ENCODE results near the gene PRR13. TPM values are rescaled to one million over a fixed set of nuclear protein-coding genes. Genes with fewer than 3 reads are reported as not detected.

The PRR13 gene
- total RNA-seq, 1 donor from 2014 or later: 190 TPM

DNA sequence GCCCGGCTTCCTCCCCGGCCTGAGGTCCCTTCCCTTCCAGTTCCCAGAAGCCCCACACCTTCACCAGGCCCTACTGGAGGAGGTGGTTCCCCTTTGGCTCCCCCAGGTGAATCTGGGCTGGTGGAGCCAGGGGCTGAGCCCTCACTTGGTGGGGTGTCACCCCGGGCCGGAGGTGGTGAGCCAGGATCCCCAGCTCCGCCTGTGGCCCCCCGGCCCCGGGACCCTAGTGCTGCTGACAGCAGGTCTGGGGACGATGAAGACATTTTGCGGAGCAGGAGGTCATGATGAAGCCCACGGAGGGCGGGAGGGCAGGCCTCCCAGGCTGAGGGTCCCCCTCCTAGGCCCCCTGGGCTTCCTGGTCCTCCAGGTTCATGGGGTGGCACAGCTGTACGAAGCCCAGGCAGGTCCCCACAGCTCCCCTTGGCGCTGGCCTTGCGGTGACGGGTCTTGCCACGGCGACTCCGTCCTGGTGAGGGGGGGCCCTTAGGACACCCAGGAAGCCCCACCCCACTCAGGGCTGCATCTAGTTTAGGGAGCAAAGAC is 41.2 kb downstream of the PRR13 start:
- FAIRE-seq (no peak), DNase-seq (ENCODE audit: low read depth) (no peak)
- Mint-ChIP-seq H3K27me3 (ENCODE audit: low read depth, unreplicated experiment) (no peaks in the 10 kb centered on the region), H3K36me3 (ENCODE audit: low read depth, unreplicated experiment) (peaks cover 22% of the 10 kb centered on the region), H3K9me3 (ENCODE audit: unreplicated experiment) (no peaks in the 10 kb centered on the region), H3K4me3 (ENCODE audit: unreplicated experiment) (no peak overlapping the region), H3K4me1 (ENCODE audit: low read depth, unreplicated experiment) (peaks cover 29% of the 10 kb centered on the region), H3K27ac (ENCODE audit: unreplicated experiment) (no peak overlapping the region)
- Histone ChIP-seq H3K4me3 (ENCODE audit: insufficient read depth, low read depth, low read length) (no peak overlapping the region), H4K20me1 (ENCODE audit: insufficient read depth, low read length) (peaks cover 87% of the 10 kb centered on the region), H2AFZ (ENCODE audit: low read depth, low read length) (no peak overlapping the region), H3K9ac (ENCODE audit: low read length) (no peak overlapping the region), H3K27me3 (ENCODE audit: insufficient read depth, low read length) (no peaks in the 10 kb centered on the region), H3K79me2 (ENCODE audit: insufficient read depth, low read length) (peaks cover 22% of the 10 kb centered on the region), H3K4me2 (ENCODE audit: low read length) (no peak overlapping the region), H3K9me3 (ENCODE audit: insufficient read depth, low read depth, low read length) (no peaks in the 10 kb centered on the region), H3K4me1 (ENCODE audit: insufficient read depth, low read length) (peaks cover 20% of the 10 kb centered on the region), H3K27ac (ENCODE audit: low read depth, low read length) (no peak overlapping the region), H3K36me3 (ENCODE audit: insufficient read depth, low read length) (peaks cover 46% of the 10 kb centered on the region)
- TF ChIP-seq EZH2 (IDR thresholded peaks at IDR 0.05; ENCODE audit: insufficient read depth, low read length): no peak
- TF ChIP-seq, protein P1, sequence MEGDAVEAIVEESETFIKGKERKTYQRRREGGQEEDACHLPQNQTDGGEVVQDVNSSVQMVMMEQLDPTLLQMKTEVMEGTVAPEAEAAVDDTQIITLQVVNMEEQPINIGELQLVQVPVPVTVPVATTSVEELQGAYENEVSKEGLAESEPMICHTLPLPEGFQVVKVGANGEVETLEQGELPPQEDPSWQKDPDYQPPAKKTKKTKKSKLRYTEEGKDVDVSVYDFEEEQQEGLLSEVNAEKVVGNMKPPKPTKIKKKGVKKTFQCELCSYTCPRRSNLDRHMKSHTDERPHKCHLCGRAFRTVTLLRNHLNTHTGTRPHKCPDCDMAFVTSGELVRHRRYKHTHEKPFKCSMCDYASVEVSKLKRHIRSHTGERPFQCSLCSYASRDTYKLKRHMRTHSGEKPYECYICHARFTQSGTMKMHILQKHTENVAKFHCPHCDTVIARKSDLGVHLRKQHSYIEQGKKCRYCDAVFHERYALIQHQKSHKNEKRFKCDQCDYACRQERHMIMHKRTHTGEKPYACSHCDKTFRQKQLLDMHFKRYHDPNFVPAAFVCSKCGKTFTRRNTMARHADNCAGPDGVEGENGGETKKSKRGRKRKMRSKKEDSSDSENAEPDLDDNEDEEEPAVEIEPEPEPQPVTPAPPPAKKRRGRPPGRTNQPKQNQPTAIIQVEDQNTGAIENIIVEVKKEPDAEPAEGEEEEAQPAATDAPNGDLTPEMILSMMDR (IDR thresholded peaks at IDR 0.05; ENCODE audit: insufficient read depth, low read depth, low read length): no peak

- Histone ChIP-seq H3K4me1 (ENCODE audit: insufficient read depth, low read length) (peaks cover 20% of the 10 kb centered on the region), H3K9me3 (ENCODE audit: insufficient read depth, low read depth, low read length) (no peaks in the 10 kb centered on the region), H3K27ac (ENCODE audit: low read depth, low read length) (no peak overlapping the region), H2AFZ (ENCODE audit: low read depth, low read length) (no peak overlapping the region), H4K20me1 (ENCODE audit: insufficient read depth, low read length) (peaks cover 84% of the 10 kb centered on the region), H3K4me2 (ENCODE audit: low read length) (no peak overlapping the region), H3K36me3 (ENCODE audit: insufficient read depth, low read length) (peaks cover 42% of the 10 kb centered on the region), H3K4me3 (ENCODE audit: insufficient read depth, low read depth, low read length) (no peak overlapping the region), H3K27me3 (ENCODE audit: insufficient read depth, low read length) (no peaks in the 10 kb centered on the region), H3K9ac (ENCODE audit: low read length) (no peak overlapping the region), H3K79me2 (ENCODE audit: insufficient read depth, low read length) (peaks cover 20% of the 10 kb centered on the region)
- no peak for DNase-seq (ENCODE audit: low read depth)
- TF ChIP-seq, protein P1 (IDR thresholded peaks at IDR 0.05; ENCODE audit: insufficient read depth, low read depth, low read length): no peak
- H3K36me3 Mint-ChIP-seq (ENCODE audit: low read depth, unreplicated experiment): peaks cover 24% of the 10 kb centered on the region
- peak overlapping the region; percentile 58 for H3K27ac Mint-ChIP-seq (ENCODE audit: unreplicated experiment)
- no peak overlapping the region for H3K4me3 Mint-ChIP-seq (ENCODE audit: unreplicated experiment)
- H3K9me3 Mint-ChIP-seq (ENCODE audit: unreplicated experiment): no peaks in the 10 kb centered on the region
- H3K4me1 Mint-ChIP-seq (ENCODE audit: low read depth, unreplicated experiment): peaks cover 28% of the 10 kb centered on the region
- no peaks in the 10 kb centered on the region for H3K27me3 Mint-ChIP-seq (ENCODE audit: low read depth, unreplicated experiment)
- no peak for FAIRE-seq
Observed at GRCh38 chr12:53483225-53483978, 41.9 kb downstream of the PRR13 start.

- no peak overlapping the region for H3K4me3 Mint-ChIP-seq (ENCODE audit: unreplicated experiment)
- peaks cover 25% of the 10 kb centered on the region for H3K4me1 Mint-ChIP-seq (ENCODE audit: low read depth, unreplicated experiment)
- no peak for TF ChIP-seq EZH2 (IDR thresholded peaks at IDR 0.05; ENCODE audit: insufficient read depth, low read length)
- H3K27ac Mint-ChIP-seq (ENCODE audit: unreplicated experiment): peak overlapping the region; percentile 58
- DNase-seq (ENCODE audit: low read depth) (no peak), FAIRE-seq (no peak)
- H3K36me3 Mint-ChIP-seq (ENCODE audit: low read depth, unreplicated experiment): peaks cover 24% of the 10 kb centered on the region
- Histone ChIP-seq H3K9me3 (ENCODE audit: insufficient read depth, low read depth, low read length) (no peaks in the 10 kb centered on the region), H3K4me3 (ENCODE audit: insufficient read depth, low read depth, low read length) (no peak overlapping the region), H3K27me3 (ENCODE audit: insufficient read depth, low read length) (no peaks in the 10 kb centered on the region), H3K4me2 (ENCODE audit: low read length) (no peak overlapping the region), H3K27ac (ENCODE audit: low read depth, low read length) (no peak overlapping the region), H2AFZ (ENCODE audit: low read depth, low read length) (no peak overlapping the region), H3K4me1 (ENCODE audit: insufficient read depth, low read length) (peaks cover 20% of the 10 kb centered on the region), H3K9ac (ENCODE audit: low read length) (no peak overlapping the region), H3K79me2 (ENCODE audit: insufficient read depth, low read length) (peaks cover 15% of the 10 kb centered on the region), H4K20me1 (ENCODE audit: insufficient read depth, low read length) (peaks cover 79% of the 10 kb centered on the region), H3K36me3 (ENCODE audit: insufficient read depth, low read length) (peaks cover 38% of the 10 kb centered on the region)
- no peaks in the 10 kb centered on the region for H3K27me3 Mint-ChIP-seq (ENCODE audit: low read depth, unreplicated experiment)
- no peaks in the 10 kb centered on the region for H3K9me3 Mint-ChIP-seq (ENCODE audit: unreplicated experiment)
Observed at GRCh38 chr12:53483979-53484377, 42.4 kb downstream of the PRR13 start.

Data from astrocyte (in vitro differentiated cells and primary cell).